Suprapubic skin (tissue), 4 donors: ENCODE measurements around the gene PIK3R5.
"Not testable (repeated sequence)": the region's sequence is repeated elsewhere in the genome, so short reads cannot be mapped to it uniquely, and the experiment has no call there.

Experiments
- EP300 ChIP-seq: sonication (generic); formaldehyde crosslinking; IDR thresholded peaks from one replicate; pipeline ENCODE4 v1.6.1; 2017; ENCODE audit warnings: antibody characterized with exemption
- POLR2A ChIP-seq, 2 donors: fragments of 450-650 bp; IDR thresholded peaks; one replicate each; pipeline ENCODE4 v1.6.1; 2017; ENCODE audit warnings: antibody characterized with exemption in 2 of 2, mild to moderate bottlenecking in 2 of 2, moderate library complexity in 2 of 2
- POLR2AphosphoS5 ChIP-seq, 3 donors: sonication (generic); formaldehyde crosslinking; IDR thresholded peaks; one replicate each; pipeline ENCODE4 v1.6.1; 2017; ENCODE audit warnings: antibody characterized with exemption in 3 of 3
- TF ChIP-seq, protein P1 (sequence below), 2 donors: fragments of 200-600 bp in 1 of 2; fragments of 450-650 bp in 1 of 2; sonication (generic) in 1 of 2; IDR thresholded peaks; one replicate each; pipeline ENCODE4 v1.5.1; 2016 to 2019; ENCODE audit warnings: antibody characterized with exemption in 2 of 2, mild to moderate bottlenecking in 1 of 2, moderate library complexity in 1 of 2

DNA sequence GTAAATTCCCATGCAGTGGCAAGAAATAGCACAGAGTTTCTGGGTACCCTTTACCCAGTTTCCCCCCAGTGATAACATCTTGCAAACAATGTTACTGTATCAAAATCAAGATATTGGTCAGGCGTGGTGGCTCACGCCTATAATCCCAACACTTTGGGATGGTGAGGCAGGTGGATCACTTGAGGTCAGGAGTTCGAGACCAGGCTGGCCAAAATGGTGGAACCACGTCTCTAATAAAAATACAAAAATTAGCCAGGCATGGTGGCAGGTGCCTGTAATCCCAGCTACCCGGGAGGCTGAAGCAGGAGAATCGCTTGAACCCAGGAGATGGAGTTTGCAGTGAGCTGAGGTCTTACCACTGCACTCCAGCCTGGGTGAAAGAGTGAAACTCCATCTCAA is 109.3 kb downstream of the PIK3R5 start:
- TF ChIP-seq, protein P1, sequence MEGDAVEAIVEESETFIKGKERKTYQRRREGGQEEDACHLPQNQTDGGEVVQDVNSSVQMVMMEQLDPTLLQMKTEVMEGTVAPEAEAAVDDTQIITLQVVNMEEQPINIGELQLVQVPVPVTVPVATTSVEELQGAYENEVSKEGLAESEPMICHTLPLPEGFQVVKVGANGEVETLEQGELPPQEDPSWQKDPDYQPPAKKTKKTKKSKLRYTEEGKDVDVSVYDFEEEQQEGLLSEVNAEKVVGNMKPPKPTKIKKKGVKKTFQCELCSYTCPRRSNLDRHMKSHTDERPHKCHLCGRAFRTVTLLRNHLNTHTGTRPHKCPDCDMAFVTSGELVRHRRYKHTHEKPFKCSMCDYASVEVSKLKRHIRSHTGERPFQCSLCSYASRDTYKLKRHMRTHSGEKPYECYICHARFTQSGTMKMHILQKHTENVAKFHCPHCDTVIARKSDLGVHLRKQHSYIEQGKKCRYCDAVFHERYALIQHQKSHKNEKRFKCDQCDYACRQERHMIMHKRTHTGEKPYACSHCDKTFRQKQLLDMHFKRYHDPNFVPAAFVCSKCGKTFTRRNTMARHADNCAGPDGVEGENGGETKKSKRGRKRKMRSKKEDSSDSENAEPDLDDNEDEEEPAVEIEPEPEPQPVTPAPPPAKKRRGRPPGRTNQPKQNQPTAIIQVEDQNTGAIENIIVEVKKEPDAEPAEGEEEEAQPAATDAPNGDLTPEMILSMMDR (IDR thresholded peaks at IDR 0.05): not testable (repeated sequence)
- not testable (repeated sequence) for TF ChIP-seq POLR2A (IDR thresholded peaks at IDR 0.05); POLR2AphosphoS5 (IDR thresholded peaks at IDR 0.05); EP300
